Keratinocyte (primary cell): Measurements from ENCODE around the gene LRRC2. TPM values are rescaled to one million over a fixed set of nuclear protein-coding genes. Genes with fewer than 3 reads are reported as not detected.

ENCODE experiments used
- DNase-seq: peaks from one replicate; pipeline ENCODE4 v3.0.0-alpha.2; 2011; ENCODE audit warnings: low read depth, missing footprints, low spot score
- FAIRE-seq: peaks from 2 replicates; lab custom pipeline; 2011; peaks lifted over from hg19 to GRCh38; lab: Jason Lieb, UNC
- H2AFZ ChIP-seq: 2 replicates; pipeline ENCODE4 v1.6.0; 2012; ENCODE audit warnings: low read length, control low read depth, inconsistent platforms; ENCODE audit not compliant: control insufficient read depth
- H3K27ac ChIP-seq: 2 replicates; pipeline ENCODE4 v1.5.1; 2011; ENCODE audit warnings: low read length; ENCODE audit not compliant: control insufficient read depth, insufficient read depth
- H3K27me3 ChIP-seq: 3 replicates; pipeline ENCODE4 v1.6.0; 2011; ENCODE audit warnings: low read length; ENCODE audit not compliant: control insufficient read depth, insufficient read depth; ENCODE audit errors: extremely low read depth
- H3K36me3 ChIP-seq, 2 experiments: 2 replicates in 1 of 2; 3 replicates in 1 of 2; pipeline ENCODE4 v1.5.1; 2011; ENCODE audit warnings: low read length in 2 of 2, mild to moderate bottlenecking in 1 of 2; ENCODE audit not compliant: control insufficient read depth in 2 of 2, insufficient read depth in 2 of 2; ENCODE audit errors: extremely low read depth in 1 of 2
- H3K4me1 ChIP-seq: 3 replicates; pipeline ENCODE4 v1.5.1; 2011; ENCODE audit warnings: low read length; ENCODE audit not compliant: control insufficient read depth, insufficient read depth; ENCODE audit errors: extremely low read depth
- H3K4me2 ChIP-seq: 3 replicates; pipeline ENCODE4 v1.6.0; 2011; ENCODE audit warnings: low read depth, low read length; ENCODE audit not compliant: control insufficient read depth, insufficient read depth; ENCODE audit errors: extremely low read depth
- H3K4me3 ChIP-seq, 3 experiments: fragments of 200-600 bp in 1 of 3; sonication (generic) in 1 of 3; 2 replicates in 2 of 3; 3 replicates in 1 of 3; pipeline ENCODE4 v1.5.1; 2011 to 2016; ENCODE audit warnings: low read length in 3 of 3, mild to moderate bottlenecking in 3 of 3, control low read depth in 2 of 3, inconsistent platforms in 1 of 3, low read depth in 1 of 3, mixed read lengths in 1 of 3, mixed run types in 1 of 3, moderate library complexity in 1 of 3; ENCODE audit not compliant: control insufficient read depth in 2 of 3, insufficient read depth in 2 of 3; ENCODE audit errors: extremely low read depth in 1 of 3
- H3K79me2 ChIP-seq: 2 replicates; pipeline ENCODE4 v1.6.0; 2012; ENCODE audit warnings: low read length; ENCODE audit not compliant: control insufficient read depth, insufficient read depth
- H3K9ac ChIP-seq: 3 replicates; pipeline ENCODE4 v1.6.0; 2011; ENCODE audit warnings: low read length; ENCODE audit not compliant: control insufficient read depth, insufficient read depth; ENCODE audit errors: extremely low read depth
- H3K9me1 ChIP-seq: 3 replicates; pipeline ENCODE4 v1.6.0; 2011; ENCODE audit warnings: low read length; ENCODE audit not compliant: control insufficient read depth, insufficient read depth; ENCODE audit errors: extremely low read depth
- H3K9me3 ChIP-seq: 2 replicates; pipeline ENCODE4 v1.5.1; 2012; ENCODE audit warnings: low read depth, low read length; ENCODE audit not compliant: control insufficient read depth
- H4K20me1 ChIP-seq: 3 replicates; pipeline ENCODE4 v1.6.0; 2011; ENCODE audit warnings: low read length; ENCODE audit not compliant: control insufficient read depth, insufficient read depth; ENCODE audit errors: extremely low read depth
- EZH2 ChIP-seq: IDR thresholded peaks from one replicate; pipeline ENCODE4 v1.6.1; 2012; ENCODE audit warnings: inconsistent platforms, mild to moderate bottlenecking, low read length, moderate library complexity
- dilution Hi-C: fragments of 300-500 bp; cut with MboI; formaldehyde crosslinking; loops from one replicate; pipeline ENCODE4 v1.7.0; 2020; ENCODE audit warnings: low sequenced_read_pairs; ENCODE audit not compliant: extremely low pct_ligation_motif_present
- polyA plus RNA-seq, 5 experiments: library from polyadenylated mRNA; depleted of rRNA in 3 of 5; stranded (reverse) in 3 of 5; stranded (forward) in 1 of 5; unstranded in 1 of 5; fragments of >200 nt; gene quantifications; 1 replicate in 1 of 5; 2 replicates in 3 of 5; 3 replicates in 1 of 5; pipeline versions ENCODE4 v1.2.1 to v1.2.3, GENCODE V29; 2011 to 2012; ENCODE audit warnings: missing spikeins in 2 of 5, low read depth in 1 of 5, low replicate concordance in 1 of 5
- TF ChIP-seq, protein P1 (sequence below), 3 experiments: IDR thresholded peaks in 1 of 3; conservative IDR thresholded peaks in 1 of 3; optimal IDR thresholded peaks in 1 of 3; 2 replicates in 2 of 3; 3 replicates in 1 of 3; pipeline versions ENCODE3 to v1.5.1; 2011; ENCODE audit warnings: low read length in 3 of 3, mild to moderate bottlenecking in 3 of 3, moderate library complexity in 2 of 3, control low read depth in 1 of 3, inconsistent platforms in 1 of 3; ENCODE audit not compliant: insufficient read depth in 2 of 3; ENCODE audit errors: extremely low read depth in 1 of 3

The LRRC2 gene
- polyA plus RNA-seq, 1 donor (not counting 4 experiments of a cell fraction or from before 2014, with no cell fraction given) = 0.51 TPM

DNA sequence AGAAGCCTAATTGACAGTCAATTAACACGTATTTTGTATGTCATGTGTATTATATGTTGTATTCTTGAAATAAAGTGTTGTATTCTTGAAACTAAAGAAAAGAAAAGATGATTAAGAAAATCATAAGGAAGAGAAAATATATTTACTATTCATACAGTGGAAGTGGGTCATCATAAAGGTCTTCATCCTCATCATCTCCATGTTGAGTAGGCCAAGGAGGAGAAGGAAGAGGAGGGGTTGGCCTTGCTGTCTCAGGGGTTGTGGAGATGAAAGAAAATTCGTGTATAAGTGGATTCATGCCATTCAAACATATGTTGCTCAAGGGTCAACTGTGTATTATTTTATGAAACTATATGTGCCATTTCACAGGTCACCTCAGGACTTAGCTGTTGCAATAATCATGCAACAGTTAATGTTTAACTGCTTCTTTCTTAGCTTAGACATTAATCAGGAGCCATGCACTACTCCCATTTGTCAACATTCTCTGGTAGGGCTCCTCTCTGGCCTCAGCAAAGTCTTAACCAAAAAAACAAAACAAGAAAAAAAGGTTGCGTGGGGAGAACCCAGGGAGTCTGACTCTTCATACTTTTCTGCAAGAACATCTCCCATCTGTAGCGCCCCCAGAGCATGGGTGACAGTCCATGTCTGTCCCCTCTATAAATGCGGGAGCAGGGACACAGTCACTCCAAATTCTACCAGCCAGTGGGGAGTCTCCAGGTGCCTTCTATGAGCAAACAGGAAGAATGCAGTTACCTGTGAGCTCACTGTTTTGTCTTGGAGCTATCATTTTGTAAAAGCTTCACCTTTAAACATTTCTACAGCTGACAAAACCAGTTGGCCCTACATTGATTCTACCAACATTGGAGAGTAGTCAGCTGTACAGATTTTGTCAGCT, 19.9 kb upstream of the LRRC2 start:
- Histone ChIP-seq H3K9ac (no peak overlapping the region), H3K27me3 (no peaks in the 10 kb centered on the region), H3K9me3 (no peaks in the 10 kb centered on the region), H3K4me2 (no peak overlapping the region), H3K4me1 (no peaks in the 10 kb centered on the region), H3K36me3 (no peaks in the 10 kb centered on the region), H3K4me3 (no peak overlapping the region), H4K20me1 (no peaks in the 10 kb centered on the region), H3K9me1 (no peaks in the 10 kb centered on the region), H3K27ac (no peak overlapping the region), H2AFZ (no peak overlapping the region), H3K79me2 (no peaks in the 10 kb centered on the region)
- FAIRE-seq (no peak), DNase-seq (no peak)
- TF ChIP-seq, protein P1, sequence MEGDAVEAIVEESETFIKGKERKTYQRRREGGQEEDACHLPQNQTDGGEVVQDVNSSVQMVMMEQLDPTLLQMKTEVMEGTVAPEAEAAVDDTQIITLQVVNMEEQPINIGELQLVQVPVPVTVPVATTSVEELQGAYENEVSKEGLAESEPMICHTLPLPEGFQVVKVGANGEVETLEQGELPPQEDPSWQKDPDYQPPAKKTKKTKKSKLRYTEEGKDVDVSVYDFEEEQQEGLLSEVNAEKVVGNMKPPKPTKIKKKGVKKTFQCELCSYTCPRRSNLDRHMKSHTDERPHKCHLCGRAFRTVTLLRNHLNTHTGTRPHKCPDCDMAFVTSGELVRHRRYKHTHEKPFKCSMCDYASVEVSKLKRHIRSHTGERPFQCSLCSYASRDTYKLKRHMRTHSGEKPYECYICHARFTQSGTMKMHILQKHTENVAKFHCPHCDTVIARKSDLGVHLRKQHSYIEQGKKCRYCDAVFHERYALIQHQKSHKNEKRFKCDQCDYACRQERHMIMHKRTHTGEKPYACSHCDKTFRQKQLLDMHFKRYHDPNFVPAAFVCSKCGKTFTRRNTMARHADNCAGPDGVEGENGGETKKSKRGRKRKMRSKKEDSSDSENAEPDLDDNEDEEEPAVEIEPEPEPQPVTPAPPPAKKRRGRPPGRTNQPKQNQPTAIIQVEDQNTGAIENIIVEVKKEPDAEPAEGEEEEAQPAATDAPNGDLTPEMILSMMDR (optimal IDR thresholded peaks at IDR 0.05 in 1 of 3, IDR thresholded peaks at IDR 0.05 in 1 of 3, conservative IDR thresholded peaks at IDR 0.05 in 1 of 3; ENCODE audit: extremely low read depth in 1 of 3, insufficient read depth in 2 of 3, low read length in 3 of 3) = no peak
- TF ChIP-seq EZH2 = no peak
- dilution Hi-C loops = no loop called here

DNA sequence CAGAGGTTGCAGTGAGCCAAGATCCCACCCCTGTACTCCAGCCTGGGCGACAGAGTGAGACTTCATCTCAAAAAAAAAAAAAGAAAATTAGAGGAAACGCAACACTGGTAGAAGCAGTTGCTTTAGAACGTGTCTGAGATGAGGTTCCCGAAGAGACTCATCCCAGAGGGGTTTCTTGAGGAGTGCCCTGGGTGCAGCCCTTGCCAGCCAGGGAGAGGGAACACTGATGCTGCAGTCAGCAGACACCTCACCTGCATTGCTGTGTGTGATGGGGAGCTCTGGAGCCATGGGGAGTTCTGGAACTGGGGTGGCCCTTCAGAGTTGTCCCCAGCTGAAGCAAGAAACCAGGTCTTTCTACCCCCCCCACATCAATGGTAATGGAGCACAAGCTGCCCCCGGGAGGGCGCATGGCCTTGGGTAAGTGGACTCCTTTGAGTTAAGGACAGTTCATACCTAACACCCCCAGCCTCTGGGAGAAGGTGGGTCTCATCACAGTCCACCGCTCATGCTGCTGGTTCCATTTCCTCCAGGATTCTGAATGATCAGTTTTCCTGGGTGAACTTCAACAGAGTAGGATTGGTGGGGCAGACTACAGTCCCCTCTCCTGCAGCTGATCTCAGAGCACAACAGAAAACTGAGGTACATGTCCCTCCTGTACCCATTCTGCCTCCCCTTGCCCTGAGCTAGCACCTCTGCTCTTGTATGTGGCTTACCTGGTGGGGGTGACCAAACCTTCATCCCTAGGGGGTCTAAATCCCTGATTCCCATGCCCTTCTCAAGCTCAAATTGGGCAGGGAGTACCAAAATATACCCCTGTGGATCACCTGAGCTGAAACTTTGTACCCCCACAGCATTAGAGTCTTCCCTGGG, 18.7 kb upstream of the LRRC2 start:
- H3K36me3 ChIP-seq = no peaks in the 10 kb centered on the region
- H3K9me1 ChIP-seq = no peaks in the 10 kb centered on the region
- dilution Hi-C loops = no loop called here
- no peak overlapping the region for H2AFZ ChIP-seq
- no peaks in the 10 kb centered on the region for H3K27me3 ChIP-seq
- no peak overlapping the region for H3K4me3 ChIP-seq
- DNase-seq = no peak
- no peak overlapping the region for H3K27ac ChIP-seq
- no peaks in the 10 kb centered on the region for H3K79me2 ChIP-seq
- H3K9ac ChIP-seq = no peak overlapping the region
- TF ChIP-seq, protein P1 (optimal IDR thresholded peaks at IDR 0.05 in 1 of 3, IDR thresholded peaks at IDR 0.05 in 1 of 3, conservative IDR thresholded peaks at IDR 0.05 in 1 of 3; ENCODE audit: extremely low read depth in 1 of 3, insufficient read depth in 2 of 3, low read length in 3 of 3) = no peak
- TF ChIP-seq EZH2 = no peak
- H3K4me2 ChIP-seq = no peak overlapping the region
- no peaks in the 10 kb centered on the region for H4K20me1 ChIP-seq
- FAIRE-seq = no peak
- no peaks in the 10 kb centered on the region for H3K9me3 ChIP-seq
- H3K4me1 ChIP-seq = no peaks in the 10 kb centered on the region
